OCI-LY3 (cell line): ENCODE data around the gene ASIC1.
A peak's percentile ranks its signal among the peaks of the same experiment; 100 is the strongest.

Experiments
- H2AFZ ChIP-seq: fragments of 200-600, 300-600 bp; shearing (Covaris generic); 2 replicates; pipeline ENCODE4 v1.6.0; 2014; ENCODE audit warnings: antibody characterized with exemption, low read depth, low read length
- H3K27ac ChIP-seq: fragments of 200-600, 300-600 bp; sonication (generic); 2 replicates; pipeline ENCODE4 v1.5.1; 2014; ENCODE audit warnings: mild to moderate bottlenecking, low read length, moderate library complexity, mixed read lengths
- H3K27me3 ChIP-seq: fragments of 200-600, 300-600 bp; sonication (generic); 2 replicates; pipeline ENCODE4 v1.6.1; 2014; ENCODE audit warnings: low read depth, low read length, mixed read lengths
- H3K36me3 ChIP-seq: fragments of 200-600, 300-600 bp; sonication (generic); replicated peaks from 2 replicates; pipeline ENCODE3; 2014; ENCODE audit warnings: low read depth, low read length, mixed read lengths
- H3K4me1 ChIP-seq: fragments of 300-600, 200-600 bp; sonication (generic); 2 replicates; pipeline ENCODE4 v1.6.1; 2014; ENCODE audit warnings: low read length, mixed read lengths
- H3K4me2 ChIP-seq: fragments of 200-600, 300-600 bp; sonication (generic); 2 replicates; pipeline ENCODE4 v1.6.1; 2014; ENCODE audit warnings: low read length, mixed read lengths
- H3K4me3 ChIP-seq: fragments of 300-600, 200-600 bp; sonication (generic); 2 replicates; pipeline ENCODE4 v1.5.1; 2014; ENCODE audit warnings: antibody characterized with exemption, mild to moderate bottlenecking, low read length, moderate library complexity
- H3K79me2 ChIP-seq: fragments of 300-600, 200-600 bp; shearing (Covaris generic); 2 replicates; pipeline ENCODE4 v1.6.1; 2014; ENCODE audit warnings: mild to moderate bottlenecking, low read length, mixed read lengths
- H3K9ac ChIP-seq: fragments of 300-600, 200-600 bp; shearing (Covaris generic); 2 replicates; pipeline ENCODE4 v1.6.0; 2014; ENCODE audit warnings: mild to moderate bottlenecking, low read length, moderate library complexity
- H3K9me3 ChIP-seq: fragments of 200-600, 300-600 bp; shearing (Covaris generic); 2 replicates; pipeline ENCODE4 v1.6.1; 2014; ENCODE audit warnings: low read length, mixed read lengths; ENCODE audit not compliant: insufficient read depth
- H4K20me1 ChIP-seq: fragments of 200-600, 300-600 bp; sonication (generic); 2 replicates; pipeline ENCODE4 v1.6.1; 2016; ENCODE audit warnings: low read length, mixed read lengths; ENCODE audit not compliant: insufficient read depth
- CTCF ChIP-seq: fragments of 200-600, 300-600 bp; sonication (generic); IDR thresholded peaks from 2 replicates; pipeline ENCODE4 v1.5.1; 2014; ENCODE audit warnings: antibody characterized with exemption, low read length, low read depth
- EZH2phosphoT487 ChIP-seq: fragments of 200-600 bp; shearing (Covaris generic); IDR thresholded peaks from 2 replicates; pipeline ENCODE4 v1.6.1; 2018; ENCODE audit warnings: antibody characterized with exemption, mixed run types, low read depth

ASIC1 gene

GRCh38 chr12:50057896-50058670 lies 687 bp downstream of the ASIC1 start:
- Histone ChIP-seq H3K36me3 (no peaks in the 10 kb centered on the region), H3K9ac (peak overlapping the region; percentile 68), H3K4me2 (peak overlapping the region; percentile 97), H3K9me3 (no peaks in the 10 kb centered on the region), H2AFZ (no peak overlapping the region), H3K4me1 (peaks cover 17% of the 10 kb centered on the region), H4K20me1 (no peaks in the 10 kb centered on the region), H3K27me3 (no peaks in the 10 kb centered on the region), H3K27ac (no peak overlapping the region), H3K79me2 (no peaks in the 10 kb centered on the region), H3K4me3 (peak overlapping the region; percentile 84)
- TF ChIP-seq EZH2phosphoT487 = no peak
- TF ChIP-seq CTCF = no peak

DNA sequence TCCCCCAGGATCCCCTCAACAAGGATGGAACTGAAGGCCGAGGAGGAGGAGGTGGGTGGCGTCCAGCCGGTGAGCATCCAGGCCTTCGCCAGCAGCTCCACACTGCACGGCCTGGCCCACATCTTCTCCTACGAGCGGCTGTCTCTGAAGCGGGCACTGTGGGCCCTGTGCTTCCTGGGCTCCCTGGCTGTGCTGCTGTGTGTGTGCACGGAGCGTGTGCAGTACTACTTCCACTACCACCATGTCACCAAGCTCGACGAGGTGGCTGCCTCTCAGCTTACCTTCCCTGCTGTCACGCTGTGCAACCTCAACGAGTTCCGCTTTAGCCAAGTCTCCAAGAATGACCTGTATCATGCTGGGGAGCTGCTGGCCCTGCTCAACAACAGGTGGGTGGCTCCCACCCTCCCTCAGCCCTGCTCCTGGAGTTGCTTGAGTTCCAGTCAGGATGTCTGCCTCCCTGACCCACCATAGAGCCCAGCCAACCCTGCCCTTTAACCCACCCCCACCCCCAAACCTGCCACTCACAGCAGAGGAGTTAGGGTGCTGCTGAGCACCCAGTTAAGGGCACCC lies 1.4 kb downstream of the ASIC1 start:
- no peaks in the 10 kb centered on the region for H3K79me2 ChIP-seq
- H3K4me2 ChIP-seq = no peak overlapping the region
- H3K36me3 ChIP-seq = no peaks in the 10 kb centered on the region
- H3K9ac ChIP-seq = no peak overlapping the region
- no peaks in the 10 kb centered on the region for H3K27me3 ChIP-seq
- H2AFZ ChIP-seq = no peak overlapping the region
- TF ChIP-seq CTCF = no peak
- no peak for TF ChIP-seq EZH2phosphoT487
- H3K27ac ChIP-seq = no peak overlapping the region
- no peaks in the 10 kb centered on the region for H3K9me3 ChIP-seq
- H3K4me3 ChIP-seq = no peak overlapping the region
- H4K20me1 ChIP-seq = no peaks in the 10 kb centered on the region
- peaks cover 17% of the 10 kb centered on the region for H3K4me1 ChIP-seq

GRCh38 chr12:50059440-50060119 lies 2.2 kb downstream of the ASIC1 start:
- no peak overlapping the region for H2AFZ ChIP-seq

More at GRCh38 chr12:50059440-50060119, 2.2 kb downstream of the ASIC1 start:
- no peaks in the 10 kb centered on the region for H3K36me3 ChIP-seq
- peaks cover 17% of the 10 kb centered on the region for H3K4me1 ChIP-seq
- H4K20me1 ChIP-seq = no peaks in the 10 kb centered on the region
- TF ChIP-seq CTCF (no peak), EZH2phosphoT487 (no peak)
- H3K4me2 ChIP-seq = no peak overlapping the region
- H3K27ac ChIP-seq = no peak overlapping the region
- H3K79me2 ChIP-seq = no peaks in the 10 kb centered on the region
- H3K4me3 ChIP-seq = no peak overlapping the region
- no peak overlapping the region for H3K9ac ChIP-seq
- H3K9me3 ChIP-seq = no peaks in the 10 kb centered on the region
- H3K27me3 ChIP-seq = no peaks in the 10 kb centered on the region
